ENCODE data around the gene PRND.
"Not testable (repeated sequence)": the region's sequence is repeated elsewhere in the genome, so short reads cannot be mapped to it uniquely, and the experiment has no call there.

Gene PRND

GRCh38 chr20:4720977-4721349, 746 bp upstream of the PRND start:
- TF ChIP-seq, protein P1, sequence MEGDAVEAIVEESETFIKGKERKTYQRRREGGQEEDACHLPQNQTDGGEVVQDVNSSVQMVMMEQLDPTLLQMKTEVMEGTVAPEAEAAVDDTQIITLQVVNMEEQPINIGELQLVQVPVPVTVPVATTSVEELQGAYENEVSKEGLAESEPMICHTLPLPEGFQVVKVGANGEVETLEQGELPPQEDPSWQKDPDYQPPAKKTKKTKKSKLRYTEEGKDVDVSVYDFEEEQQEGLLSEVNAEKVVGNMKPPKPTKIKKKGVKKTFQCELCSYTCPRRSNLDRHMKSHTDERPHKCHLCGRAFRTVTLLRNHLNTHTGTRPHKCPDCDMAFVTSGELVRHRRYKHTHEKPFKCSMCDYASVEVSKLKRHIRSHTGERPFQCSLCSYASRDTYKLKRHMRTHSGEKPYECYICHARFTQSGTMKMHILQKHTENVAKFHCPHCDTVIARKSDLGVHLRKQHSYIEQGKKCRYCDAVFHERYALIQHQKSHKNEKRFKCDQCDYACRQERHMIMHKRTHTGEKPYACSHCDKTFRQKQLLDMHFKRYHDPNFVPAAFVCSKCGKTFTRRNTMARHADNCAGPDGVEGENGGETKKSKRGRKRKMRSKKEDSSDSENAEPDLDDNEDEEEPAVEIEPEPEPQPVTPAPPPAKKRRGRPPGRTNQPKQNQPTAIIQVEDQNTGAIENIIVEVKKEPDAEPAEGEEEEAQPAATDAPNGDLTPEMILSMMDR (IDR thresholded peaks at IDR 0.05): no peak
- H3K9me3 ChIP-seq: no peaks in the 10 kb centered on the region
- no peaks in the 10 kb centered on the region for H3K4me1 ChIP-seq (ENCODE audit: control insufficient read depth in 1 of 2, insufficient read depth in 1 of 2, low read depth in 1 of 2, low read length in 1 of 2)
- peaks cover 16% of the 10 kb centered on the region for H3K27me3 ChIP-seq
- H3K27ac ChIP-seq: no peak overlapping the region
- no peaks in the 10 kb centered on the region for H3K36me3 ChIP-seq
- H3K4me3 ChIP-seq (ENCODE audit: low read depth in 1 of 2, low read length in 1 of 2): no peak overlapping the region

- no peaks in the 10 kb centered on the region for H3K9me3 ChIP-seq
- TF ChIP-seq, protein P1 (IDR thresholded peaks at IDR 0.05): no peak
- no peak overlapping the region for H3K4me3 ChIP-seq (ENCODE audit: low read depth in 1 of 2, low read length in 1 of 2)
- no peaks in the 10 kb centered on the region for H3K36me3 ChIP-seq
- H3K27ac ChIP-seq: no peak overlapping the region
- H3K27me3 ChIP-seq: peaks cover 16% of the 10 kb centered on the region
- H3K4me1 ChIP-seq (ENCODE audit: control insufficient read depth in 1 of 2, insufficient read depth in 1 of 2, low read depth in 1 of 2, low read length in 1 of 2): no peaks in the 10 kb centered on the region
These were observed 862 bp downstream of the PRND start for GRCh38 chr20:4722571-4722970.

- no peaks in the 10 kb centered on the region for H3K9me3 ChIP-seq
- no peaks in the 10 kb centered on the region for H3K4me1 ChIP-seq (ENCODE audit: control insufficient read depth in 1 of 2, insufficient read depth in 1 of 2, low read depth in 1 of 2, low read length in 1 of 2)
- H3K36me3 ChIP-seq: no peaks in the 10 kb centered on the region
- H3K27me3 ChIP-seq: peaks cover 16% of the 10 kb centered on the region
- TF ChIP-seq, protein P1 (IDR thresholded peaks at IDR 0.05): no peak
- H3K4me3 ChIP-seq (ENCODE audit: low read depth in 1 of 2, low read length in 1 of 2): no peak overlapping the region
- no peak overlapping the region for H3K27ac ChIP-seq
These were observed 1.3 kb downstream of the PRND start for GRCh38 chr20:4722993-4723392.

GRCh38 chr20:4723553-4723952, 1.8 kb downstream of the PRND start:
- H3K4me3 ChIP-seq (ENCODE audit: low read depth in 1 of 2, low read length in 1 of 2); H3K27ac ChIP-seq; H3K9me3 ChIP-seq; H3K4me1 ChIP-seq (ENCODE audit: control insufficient read depth in 1 of 2, insufficient read depth in 1 of 2, low read depth in 1 of 2, low read length in 1 of 2); H3K36me3 ChIP-seq: not testable (repeated sequence)
- peaks cover 16% of the 10 kb centered on the region for H3K27me3 ChIP-seq

GRCh38 chr20:4724459-4725262, 3.0 kb downstream of the PRND start:
- H3K27ac ChIP-seq: no peak overlapping the region
- TF ChIP-seq, protein P1 (IDR thresholded peaks at IDR 0.05): no peak
- H3K9me3 ChIP-seq: no peaks in the 10 kb centered on the region
- no peaks in the 10 kb centered on the region for H3K36me3 ChIP-seq
- no peak overlapping the region for H3K4me3 ChIP-seq (ENCODE audit: low read depth in 1 of 2, low read length in 1 of 2)
- peaks cover 16% of the 10 kb centered on the region for H3K27me3 ChIP-seq
- H3K4me1 ChIP-seq (ENCODE audit: control insufficient read depth in 1 of 2, insufficient read depth in 1 of 2, low read depth in 1 of 2, low read length in 1 of 2): no peaks in the 10 kb centered on the region

GRCh38 chr20:4725263-4725550, 3.5 kb downstream of the PRND start:
- no peaks in the 10 kb centered on the region for H3K9me3 ChIP-seq
- H3K27me3 ChIP-seq: peaks cover 16% of the 10 kb centered on the region
- no peaks in the 10 kb centered on the region for H3K4me1 ChIP-seq (ENCODE audit: control insufficient read depth in 1 of 2, insufficient read depth in 1 of 2, low read depth in 1 of 2, low read length in 1 of 2)
- no peaks in the 10 kb centered on the region for H3K36me3 ChIP-seq
- H3K27ac ChIP-seq: no peak overlapping the region
- H3K4me3 ChIP-seq (ENCODE audit: low read depth in 1 of 2, low read length in 1 of 2): no peak overlapping the region
- TF ChIP-seq, protein P1 (IDR thresholded peaks at IDR 0.05): no peak

Measured in neutrophil (primary cell).